Upper lobe of left lung (tissue), 4 donors: ENCODE measurements around the gene TAF5.

Experiments
- CTCF ChIP-seq, 6 experiments: fragments of 450-650 bp in 4 of 6; fragments of 200-600 bp in 2 of 6; sonication (generic) in 2 of 6; IDR thresholded peaks; one replicate each; pipeline ENCODE4 v1.5.1; 2016 to 2019; ENCODE audit warnings: antibody characterized with exemption in 6 of 6
- EP300 ChIP-seq, 4 donors: sonication (generic); formaldehyde crosslinking; IDR thresholded peaks; one replicate each; pipeline ENCODE4 v1.5.1; 2017; ENCODE audit warnings: antibody characterized with exemption in 4 of 4, control low read depth in 2 of 4
- POLR2A ChIP-seq, 4 donors: fragments of 450-650 bp; IDR thresholded peaks; one replicate each; pipeline ENCODE4 v1.5.1; 2016 to 2017; ENCODE audit warnings: antibody characterized with exemption in 4 of 4, mild to moderate bottlenecking in 2 of 4
- POLR2AphosphoS5 ChIP-seq, 2 donors: sonication (generic); formaldehyde crosslinking; IDR thresholded peaks; one replicate each; pipeline ENCODE4 v1.5.1; 2017; ENCODE audit warnings: antibody characterized with exemption in 2 of 2

- TF ChIP-seq CTCF (IDR thresholded peaks at IDR 0.05) (peak in 5 of 6 experiments; percentile 21 to 42 (median 32)), EP300 (IDR thresholded peaks at IDR 0.05) (no peak), POLR2AphosphoS5 (IDR thresholded peaks at IDR 0.05) (no peak), POLR2A (IDR thresholded peaks at IDR 0.05) (no peak)
These were observed 33.7 kb upstream of the TAF5 start for GRCh38 chr10:103333934-103334520.
